ENCODE measurements around the gene SUFU. TPM values are rescaled to one million over a fixed set of nuclear protein-coding genes. Genes with fewer than 3 reads are reported as not detected.
"Not testable (repeated sequence)": the region's sequence is repeated elsewhere in the genome, so short reads cannot be mapped to it uniquely, and the experiment has no call there.

The SUFU gene
- total RNA-seq, 2 donors from 2014 or later = 6.6 to 9.2 TPM

- intact Hi-C loops (cut with DNase I) = no loop called here
- ATAC-seq (no peak), DNase-seq (no peak)
Measured at GRCh38 chr10:102650655-102651454, 147.1 kb downstream of the SUFU start.

DNA sequence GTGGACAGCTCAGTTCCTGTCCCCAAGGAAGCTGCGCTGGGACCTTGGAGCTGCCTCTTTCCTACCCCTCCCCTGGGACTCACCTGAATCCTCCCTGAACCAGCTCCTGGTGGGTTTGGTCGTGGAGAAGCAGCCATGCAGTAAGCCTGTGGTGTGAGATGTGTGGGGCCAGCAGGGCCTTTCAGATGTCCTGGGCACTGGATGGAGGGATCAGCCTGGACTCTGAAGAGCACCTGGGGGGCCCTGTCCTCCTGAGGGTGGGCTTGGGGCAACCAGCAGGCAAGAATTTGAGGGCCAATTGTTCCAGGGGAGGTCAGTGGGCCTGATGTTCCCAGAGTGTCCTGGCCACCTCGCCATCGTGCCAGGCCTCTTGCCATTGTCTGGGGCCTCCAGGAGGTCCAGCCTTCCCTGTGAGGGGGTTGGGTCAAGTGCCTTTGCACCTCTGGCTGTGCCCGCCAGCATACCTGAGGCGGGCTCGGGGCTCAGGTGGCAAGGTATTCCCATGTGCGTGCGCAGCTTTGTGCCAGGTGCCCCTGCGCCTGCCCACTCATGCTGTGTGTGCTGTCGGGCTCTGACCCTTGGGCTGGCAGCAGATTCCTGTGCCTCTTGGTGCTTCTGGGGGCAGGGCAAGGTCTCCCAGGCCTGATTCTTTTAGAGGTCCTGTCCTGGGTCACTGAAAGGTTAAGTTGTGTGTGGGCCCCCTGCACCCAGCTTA is 147.8 kb downstream of the SUFU start:
- ATAC-seq (no peak), DNase-seq (no peak)
- intact Hi-C loops (cut with DNase I) = no loop called here

- ATAC-seq = no peak
Measured at GRCh38 chr10:102652170-102652916, 148.6 kb downstream of the SUFU start.

DNA sequence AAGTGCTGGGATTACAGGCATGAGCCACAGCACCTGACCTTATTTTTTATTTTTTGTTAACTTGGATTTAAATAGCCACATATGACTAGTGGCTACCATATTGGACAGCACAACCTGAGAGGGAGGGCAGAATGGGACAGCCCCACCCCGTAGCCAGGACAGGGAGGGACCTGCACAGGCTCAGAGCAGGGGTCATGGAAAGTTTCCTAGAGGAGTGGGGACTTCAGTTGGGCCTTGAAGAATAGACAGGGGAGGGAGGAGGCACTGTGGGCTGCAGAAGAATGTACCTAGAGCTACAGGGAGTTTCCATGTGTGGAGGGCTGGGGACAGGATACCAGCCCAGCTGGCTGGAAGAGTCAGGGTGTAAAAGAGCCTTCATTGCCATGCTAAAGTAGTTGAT is 149.3 kb downstream of the SUFU start:
- no peak for DNase-seq
- ATAC-seq = no peak
- intact Hi-C loops (cut with DNase I) = no loop called here

More at GRCh38 chr10:102652170-102652916, 148.6 kb downstream of the SUFU start:
- DNase-seq = no peak
- intact Hi-C loops (cut with DNase I) = no loop called here

- DNase-seq (no peak), ATAC-seq (no peak)
- intact Hi-C loops (cut with DNase I) = no loop called here
Measured at GRCh38 chr10:102654566-102654965, 150.8 kb downstream of the SUFU start.

DNA sequence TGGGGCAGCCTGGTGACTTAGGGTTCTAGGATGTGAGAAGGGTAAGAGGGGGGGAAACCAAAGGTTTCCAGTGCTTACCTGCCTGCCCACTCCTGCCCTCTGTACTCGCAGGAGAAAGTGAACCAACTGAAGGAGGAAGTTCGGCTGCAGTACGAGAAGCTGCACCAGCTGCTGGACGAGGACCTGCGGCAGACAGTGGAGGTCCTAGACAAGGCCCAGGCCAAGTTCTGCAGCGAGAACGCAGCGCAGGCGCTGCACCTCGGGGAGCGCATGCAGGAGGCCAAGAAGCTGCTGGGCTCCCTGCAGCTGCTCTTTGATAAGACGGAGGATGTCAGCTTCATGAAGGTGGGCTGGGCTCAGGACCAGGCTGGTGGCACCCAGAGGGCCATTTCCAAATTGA is 151.2 kb downstream of the SUFU start:
- no peak for DNase-seq
- intact Hi-C loops (cut with DNase I) = no loop called here
- ATAC-seq = no peak

DNA sequence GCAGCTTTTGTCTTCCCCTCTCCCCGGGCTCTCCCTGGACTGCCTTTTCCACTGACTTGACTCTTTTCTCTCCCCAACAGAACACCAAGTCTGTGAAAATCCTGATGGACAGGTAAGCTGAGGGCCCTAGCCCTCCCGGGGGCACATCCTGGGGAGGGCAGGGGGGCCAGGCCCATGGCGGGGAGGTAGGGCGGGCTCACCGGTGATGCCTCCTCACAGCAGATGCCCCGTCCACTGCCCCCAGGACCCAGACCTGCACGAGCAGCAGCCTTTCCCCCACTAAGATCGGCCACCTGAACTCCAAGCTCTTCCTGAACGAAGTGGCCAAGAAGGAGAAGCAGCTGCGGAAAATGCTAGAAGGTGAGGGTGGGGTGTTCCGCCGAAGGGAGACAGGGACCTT is 152.3 kb downstream of the SUFU start:
- DNase-seq (no peak), ATAC-seq (no peak)
- intact Hi-C loops (cut with DNase I) = no loop called here

DNA sequence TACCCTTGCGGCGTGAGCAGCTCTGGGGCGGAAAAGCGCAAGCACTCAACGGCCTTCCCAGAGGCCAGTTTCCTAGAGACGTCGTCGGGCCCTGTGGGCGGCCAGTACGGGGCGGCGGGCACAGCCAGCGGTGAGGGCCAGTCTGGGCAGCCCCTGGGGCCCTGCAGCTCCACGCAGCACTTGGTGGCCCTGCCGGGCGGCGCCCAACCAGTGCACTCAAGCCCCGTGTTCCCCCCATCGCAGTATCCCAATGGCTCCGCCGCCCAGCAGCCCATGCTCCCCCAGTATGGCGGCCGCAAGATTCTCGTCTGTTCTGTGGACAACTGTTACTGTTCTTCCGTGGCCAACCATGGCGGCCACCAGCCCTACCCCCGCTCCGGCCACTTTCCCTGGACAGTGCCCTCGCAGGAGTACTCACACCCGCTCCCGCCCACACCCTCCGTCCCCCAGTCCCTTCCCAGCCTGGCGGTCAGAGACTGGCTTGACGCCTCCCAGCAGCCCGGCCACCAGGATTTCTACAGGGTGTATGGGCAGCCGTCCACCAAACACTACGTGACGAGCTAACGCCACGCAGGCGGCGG is 153.1 kb downstream of the SUFU start:
- DNase-seq (no peak), ATAC-seq (no peak)
- intact Hi-C loops (cut with DNase I) = no loop called here

GRCh38 chr10:102657451-102657850 is 153.7 kb downstream of the SUFU start:
- ATAC-seq = no peak
- intact Hi-C loops (cut with DNase I) = no loop called here
- DNase-seq = no peak

GRCh38 chr10:102657984-102658724 is 154.4 kb downstream of the SUFU start:
- DNase-seq (no peak), ATAC-seq (no peak)
- intact Hi-C loops (cut with DNase I) = no loop called here

DNA sequence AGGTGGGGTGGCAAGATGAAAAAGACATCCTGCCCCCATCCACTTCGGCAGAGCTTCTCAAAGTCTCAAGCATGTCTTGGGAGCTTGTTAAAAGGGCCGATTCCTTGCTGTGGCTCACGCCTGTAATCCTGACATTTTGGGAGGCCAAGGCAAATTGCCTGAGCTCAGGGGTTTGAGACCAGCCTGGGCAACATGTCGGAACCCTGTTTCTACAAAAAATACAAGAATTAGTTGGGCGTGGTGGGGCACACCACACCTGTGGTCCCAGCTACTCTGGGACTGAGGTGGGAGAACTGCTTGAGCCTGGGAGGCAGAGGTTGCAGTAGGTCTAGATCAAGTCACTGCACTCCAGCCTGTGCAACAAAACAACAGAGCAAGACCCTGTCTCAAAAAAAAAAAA is 155.0 kb downstream of the SUFU start:
- DNase-seq = no peak
- no peak for ATAC-seq
- intact Hi-C loops (cut with DNase I) = no loop called here

DNA sequence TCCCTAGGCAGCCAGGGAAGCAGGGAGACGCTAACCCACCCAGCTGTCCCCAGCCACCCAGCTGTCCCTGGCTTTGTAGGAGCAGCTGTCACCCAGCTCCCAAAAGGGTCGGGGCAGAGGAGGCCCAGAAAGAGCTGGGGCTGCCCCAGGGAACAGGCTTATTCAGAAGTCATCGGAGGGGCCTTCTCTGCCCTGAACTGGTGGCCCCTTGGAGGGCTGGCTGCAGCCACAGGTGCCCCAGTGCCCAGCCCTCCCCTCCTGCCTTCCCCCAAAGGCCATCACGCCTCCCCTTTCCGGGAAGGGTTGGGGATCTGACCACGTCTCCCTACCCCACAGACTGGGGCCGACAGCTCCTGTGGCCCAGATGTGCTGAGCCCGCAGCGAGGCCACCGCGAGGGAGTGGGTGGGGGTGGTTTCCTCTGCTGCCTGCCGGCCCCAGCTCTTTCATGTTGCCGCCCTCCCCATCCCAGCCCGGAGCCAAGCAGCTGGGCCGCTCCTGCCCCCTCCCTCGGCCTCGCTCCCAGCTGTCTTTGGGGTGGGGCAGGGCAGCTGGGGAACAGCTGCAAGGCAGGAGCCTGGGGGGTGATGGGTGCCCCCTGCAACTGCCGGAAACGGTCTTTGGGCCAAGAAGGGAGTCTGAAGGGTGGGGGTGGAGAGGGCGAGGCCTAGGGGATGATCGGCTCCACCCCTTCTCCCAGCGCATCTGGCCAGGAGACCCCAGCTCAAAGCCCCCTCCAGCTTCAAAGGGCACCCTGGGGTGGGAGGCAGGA is 157.3 kb downstream of the SUFU start:
- peak; percentile 71 for DNase-seq

DNA sequence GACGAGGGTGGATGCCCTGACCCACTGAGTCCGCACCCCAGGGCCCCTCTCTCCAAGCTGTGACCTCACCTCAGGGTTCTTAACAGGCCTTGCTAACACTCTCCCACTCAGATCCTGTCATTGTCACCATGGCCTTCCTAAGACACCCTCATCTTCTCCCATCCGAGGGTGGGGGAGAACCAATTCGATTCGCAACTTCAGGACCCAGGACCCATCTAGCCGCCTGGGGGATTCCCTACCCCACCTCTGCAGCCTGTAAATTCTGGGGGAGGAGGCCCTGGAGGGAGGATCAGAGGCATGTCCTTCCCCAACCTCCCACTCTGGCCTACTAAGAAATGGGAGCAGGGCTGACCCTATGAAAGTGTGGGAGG is 157.9 kb downstream of the SUFU start:
- ATAC-seq (peak in 1 of 2 donors; percentile 1), DNase-seq (no peak)
- intact Hi-C loops (cut with DNase I) = no loop called here

More for the DNA sequence above, 157.3 kb downstream of the SUFU start:
- peak; percentile 57 to 79 for ATAC-seq
- intact Hi-C loops (cut with DNase I) = no loop called here

DNA sequence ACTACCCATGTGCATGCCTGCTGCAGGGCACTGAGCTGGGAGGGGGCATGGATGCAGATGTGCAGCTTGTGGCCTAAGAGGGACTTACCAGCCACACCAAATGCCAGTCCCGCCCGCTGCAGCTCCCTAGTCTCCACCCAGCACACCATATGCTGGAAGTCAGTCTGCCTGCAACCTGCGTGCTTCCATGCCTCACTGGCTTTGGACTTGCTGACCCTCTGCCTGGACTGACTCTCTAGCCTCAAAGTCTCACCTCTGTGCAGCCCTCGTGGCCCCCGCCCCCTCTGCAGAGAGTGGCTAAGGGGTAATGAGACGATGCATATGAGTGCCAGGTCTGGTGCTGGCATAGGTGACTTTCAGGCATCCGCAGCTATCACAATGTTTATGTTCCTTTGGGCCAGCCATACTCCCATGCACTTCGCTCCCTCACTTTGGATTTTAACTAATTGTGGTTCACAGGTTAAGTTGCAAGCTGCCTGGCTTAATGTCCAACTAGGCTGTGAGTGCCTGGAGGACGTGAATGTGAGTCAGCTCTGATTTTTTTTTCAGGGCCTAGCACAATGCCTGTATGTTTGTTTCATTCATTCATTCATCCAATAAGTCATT is 162.2 kb downstream of the SUFU start:
- intact Hi-C loops (cut with DNase I) = no loop called here
- DNase-seq (no peak), ATAC-seq (no peak)

GRCh38 chr10:102667411-102667810 is 163.6 kb downstream of the SUFU start:
- ATAC-seq; DNase-seq; intact Hi-C loops (cut with DNase I): not testable (repeated sequence)

GRCh38 chr10:102668326-102669107 is 164.7 kb downstream of the SUFU start:
- DNase-seq (no peak), ATAC-seq (no peak)
- intact Hi-C loops (cut with DNase I) = no loop called here
